SH-SY5Y (cell line): Measurements from ENCODE around the gene PERCC1.

Experiments
- GATA2 ChIP-seq: IDR thresholded peaks from 2 replicates; pipeline ENCODE4 v1.6.1; 2011; ENCODE audit warnings: mild to moderate bottlenecking, low read depth, low read length
- GATA3 ChIP-seq: IDR thresholded peaks from 2 replicates; pipeline ENCODE4 v1.6.1; 2011; ENCODE audit warnings: low read depth, mild to moderate bottlenecking, low read length, moderate library complexity

PERCC1 gene

GRCh38 chr16:1398826-1399581, 31.9 kb upstream of the PERCC1 start:
- TF ChIP-seq GATA3 (no peak), GATA2 (no peak)

- TF ChIP-seq GATA2 (no peak), GATA3 (no peak)
Observed at GRCh38 chr16:1401061-1401757, 29.7 kb upstream of the PERCC1 start.

GRCh38 chr16:1401758-1402154, 29.1 kb upstream of the PERCC1 start:
- TF ChIP-seq GATA3 (no peak), GATA2 (no peak)

GRCh38 chr16:1403036-1403435, 27.8 kb upstream of the PERCC1 start:
- TF ChIP-seq GATA2 = no peak
- no peak for TF ChIP-seq GATA3

GRCh38 chr16:1403733-1404132, 27.1 kb upstream of the PERCC1 start:
- no peak for TF ChIP-seq GATA3
- TF ChIP-seq GATA2 = no peak

GRCh38 chr16:1407753-1408152, 23.1 kb upstream of the PERCC1 start:
- TF ChIP-seq GATA3 (no peak), GATA2 (no peak)

GRCh38 chr16:1408171-1408837, 22.6 kb upstream of the PERCC1 start:
- TF ChIP-seq GATA3 = no peak
- TF ChIP-seq GATA2 = no peak

- TF ChIP-seq GATA3 = no peak
- TF ChIP-seq GATA2 = no peak
Observed at GRCh38 chr16:1412847-1413246, 18.0 kb upstream of the PERCC1 start.

- TF ChIP-seq GATA2 (no peak), GATA3 (no peak)
Observed at GRCh38 chr16:1413684-1414531, 17.0 kb upstream of the PERCC1 start.

- no peak for TF ChIP-seq GATA2
- no peak for TF ChIP-seq GATA3
Observed at GRCh38 chr16:1414532-1415260, 16.2 kb upstream of the PERCC1 start, which contains the start of gene UNKL. UNKL (minus strand) TSS chr16:1414704; CDS start chr16:1414691, 13 bp downstream.

- TF ChIP-seq GATA3 (no peak), GATA2 (no peak)
Observed at GRCh38 chr16:1416521-1416941, 14.3 kb upstream of the PERCC1 start.

GRCh38 chr16:1420111-1420539, 10.8 kb upstream of the PERCC1 start:
- TF ChIP-seq GATA2 (no peak), GATA3 (no peak)

GRCh38 chr16:1422076-1422475, 8.8 kb upstream of the PERCC1 start:
- TF ChIP-seq GATA3 = no peak
- TF ChIP-seq GATA2 = no peak

GRCh38 chr16:1424028-1424427, 6.8 kb upstream of the PERCC1 start:
- no peak for TF ChIP-seq GATA3
- no peak for TF ChIP-seq GATA2
